Karpas-422 (cell line): ENCODE data around the gene TECTA. TPM values are rescaled to one million over a fixed set of nuclear protein-coding genes. Genes with fewer than 3 reads are reported as not detected.
A peak's percentile ranks its signal among the peaks of the same experiment; 100 is the strongest.

Experiments
- DNase-seq: peaks from one replicate; pipeline ENCODE4 v3.0.0-alpha.2; 2015
- H2AFZ ChIP-seq: fragments of 200-600 bp; sonication (generic); 2 replicates; pipeline ENCODE4 v1.6.1; 2014; ENCODE audit warnings: antibody characterized with exemption, low read length, mixed read lengths
- H3K27ac ChIP-seq: fragments of 200-600 bp; sonication (generic); 2 replicates; pipeline ENCODE4 v1.5.1; 2014; ENCODE audit warnings: mild to moderate bottlenecking, low read length, moderate library complexity
- H3K27me3 ChIP-seq: fragments of 200-600 bp; sonication (generic); 2 replicates; pipeline ENCODE4 v1.6.1; 2014; ENCODE audit warnings: low read length, mixed read lengths
- H3K36me3 ChIP-seq: fragments of 200-600 bp; sonication (generic); 2 replicates; pipeline ENCODE4 v1.6.1; 2014; ENCODE audit warnings: low read length, mixed read lengths; ENCODE audit not compliant: insufficient read depth
- H3K4me1 ChIP-seq: fragments of 200-600 bp; sonication (generic); 2 replicates; pipeline ENCODE4 v1.6.1; 2014; ENCODE audit warnings: mild to moderate bottlenecking, low read length, mixed read lengths
- H3K4me2 ChIP-seq: fragments of 200-600 bp; sonication (generic); 2 replicates; pipeline ENCODE4 v1.6.1; 2014; ENCODE audit warnings: low read length, low read depth, mild to moderate bottlenecking; ENCODE audit not compliant: poor library complexity, severe bottlenecking
- H3K4me3 ChIP-seq: fragments of 200-600 bp; sonication (generic); 2 replicates; pipeline ENCODE4 v1.5.1; 2014; ENCODE audit warnings: mild to moderate bottlenecking, antibody characterized with exemption, low read length, mixed read lengths
- H3K79me2 ChIP-seq: fragments of 200-600 bp; sonication (generic); 2 replicates; pipeline ENCODE4 v1.6.1; 2014; ENCODE audit warnings: mild to moderate bottlenecking, low read length, mixed read lengths
- H3K9ac ChIP-seq: fragments of 200-600 bp; sonication (generic); 2 replicates; pipeline ENCODE4 v1.6.0; 2014; ENCODE audit warnings: low read length
- H3K9me2 ChIP-seq: fragments of 200-600 bp; sonication (generic), shearing (Covaris generic); replicated peaks from 2 replicates; pipeline ENCODE4 v1.6.0; 2014; ENCODE audit warnings: mild to moderate bottlenecking, low read length, moderate library complexity; ENCODE audit not compliant: insufficient read depth
- H3K9me3 ChIP-seq: fragments of 300-700, 200-600 bp; sonication (generic); 2 replicates; pipeline ENCODE4 v1.6.1; 2014; ENCODE audit warnings: low read length, mixed read lengths
- H4K20me1 ChIP-seq: fragments of 200-600 bp; sonication (generic); 2 replicates; pipeline ENCODE4 v1.6.1; 2014; ENCODE audit warnings: mild to moderate bottlenecking, antibody characterized with exemption, low read length, low read depth; ENCODE audit not compliant: insufficient read depth
- total RNA-seq: library from RNA; depleted of rRNA; stranded (reverse); fragments of >200 nt; shearing (Covaris generic); gene quantifications from 2 replicates; pipeline ENCODE4 v1.2.3, GENCODE V29; 2014; ENCODE audit warnings: low replicate concordance

TECTA gene
- total RNA-seq, 1 experiment from 2014 or later: not detected

DNA sequence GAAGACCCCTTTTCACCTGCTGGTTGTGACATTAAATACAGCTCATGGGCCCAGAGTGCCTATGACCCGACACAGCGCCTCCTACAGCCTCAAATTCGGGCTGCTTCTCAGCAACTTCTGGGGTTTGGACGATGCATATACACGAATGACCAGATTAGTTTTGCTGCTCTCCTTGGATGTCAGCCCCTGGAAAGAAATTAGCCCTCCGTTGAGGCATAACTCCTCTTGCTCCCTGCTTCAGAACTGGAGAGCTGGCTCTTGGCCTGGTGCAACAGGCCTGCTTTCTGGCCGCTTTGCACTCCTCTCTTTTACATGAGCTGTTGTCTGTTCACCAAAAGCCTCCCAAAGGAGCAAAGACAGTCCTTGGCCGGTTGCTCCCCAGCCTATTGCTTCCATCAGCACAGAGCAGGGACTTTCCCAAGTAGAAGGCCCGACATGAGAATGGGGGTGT, 3.3 kb downstream of the TECTA start:
- Histone ChIP-seq H2AFZ (no peak overlapping the region), H3K36me3 (no peaks in the 10 kb centered on the region), H3K79me2 (no peaks in the 10 kb centered on the region), H3K9me3 (no peaks in the 10 kb centered on the region), H3K4me2 (no peak overlapping the region), H3K4me3 (no peak overlapping the region), H3K9me2 (no peaks in the 10 kb centered on the region), H3K27ac (no peak overlapping the region), H3K4me1 (no peaks in the 10 kb centered on the region), H3K27me3 (no peaks in the 10 kb centered on the region), H3K9ac (no peak overlapping the region), H4K20me1 (no peaks in the 10 kb centered on the region)
- DNase-seq: peak; percentile 52

DNA sequence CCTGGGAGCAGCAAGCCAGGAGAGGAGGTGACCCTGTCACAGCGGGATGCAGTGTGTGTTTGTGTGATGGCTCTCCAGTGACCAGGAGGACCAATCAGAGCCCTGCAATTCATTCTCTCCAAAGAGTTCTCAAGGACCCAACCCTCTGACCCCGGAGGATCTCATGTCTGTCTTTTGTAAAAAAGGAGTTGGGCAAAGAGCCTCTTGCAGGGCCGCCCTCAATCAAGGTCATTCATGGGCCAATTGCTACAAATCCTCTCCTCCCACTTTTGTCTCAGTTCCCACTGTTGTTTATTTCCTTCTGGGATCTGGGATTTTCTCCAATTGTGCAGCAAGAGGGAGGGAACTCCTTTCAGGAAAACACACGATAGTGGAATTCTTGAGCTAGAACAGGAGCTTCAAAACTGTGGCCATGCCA, 4.0 kb downstream of the TECTA start:
- no peak overlapping the region for H2AFZ ChIP-seq
- H3K9me3 ChIP-seq: no peaks in the 10 kb centered on the region
- no peak overlapping the region for H3K27ac ChIP-seq
- H3K9ac ChIP-seq: no peak overlapping the region
- H3K36me3 ChIP-seq: no peaks in the 10 kb centered on the region
- H3K9me2 ChIP-seq: no peaks in the 10 kb centered on the region
- no peaks in the 10 kb centered on the region for H4K20me1 ChIP-seq
- no peak for DNase-seq
- H3K4me1 ChIP-seq: no peaks in the 10 kb centered on the region
- no peaks in the 10 kb centered on the region for H3K79me2 ChIP-seq
- no peak overlapping the region for H3K4me3 ChIP-seq
- H3K4me2 ChIP-seq: no peak overlapping the region
- no peaks in the 10 kb centered on the region for H3K27me3 ChIP-seq

DNA sequence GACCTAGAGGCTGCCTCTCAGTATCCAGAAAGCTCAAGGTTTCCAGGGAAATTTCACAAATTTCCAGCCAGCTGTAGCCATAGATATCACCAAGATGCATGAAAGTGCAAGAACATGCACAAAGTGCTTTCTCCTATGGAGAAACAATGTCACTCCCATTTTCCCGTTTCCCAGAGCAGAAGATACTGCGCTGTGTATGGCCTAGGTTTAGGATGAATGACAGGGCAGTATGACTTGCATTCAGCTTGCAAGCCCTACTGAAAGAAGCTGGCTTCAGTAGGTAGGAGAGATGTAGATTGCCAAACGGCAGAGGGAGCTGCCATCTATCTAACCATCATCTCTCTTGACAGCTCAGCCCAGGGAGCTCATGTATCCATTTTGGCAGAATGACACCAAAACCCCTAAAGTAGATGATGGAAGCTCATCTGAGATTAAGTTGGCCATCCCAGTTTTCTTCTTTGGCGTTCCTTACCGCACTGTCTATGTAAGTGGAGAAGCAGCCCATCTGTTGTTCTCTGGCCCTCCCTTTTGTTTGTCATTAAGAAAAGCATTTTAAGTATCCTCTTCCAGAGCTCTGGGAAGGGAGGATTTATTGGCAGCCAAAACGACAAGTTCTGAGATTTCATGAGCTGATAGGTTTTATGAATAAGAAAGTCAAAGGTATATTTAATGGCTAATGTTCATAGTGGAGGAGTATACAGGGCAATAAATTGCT, 4.6 kb downstream of the TECTA start:
- H2AFZ ChIP-seq: no peak overlapping the region
- H3K4me3 ChIP-seq: no peak overlapping the region
- no peaks in the 10 kb centered on the region for H3K79me2 ChIP-seq
- H3K4me1 ChIP-seq: no peaks in the 10 kb centered on the region
- no peaks in the 10 kb centered on the region for H3K9me3 ChIP-seq
- no peak overlapping the region for H3K4me2 ChIP-seq
- no peaks in the 10 kb centered on the region for H3K36me3 ChIP-seq
- DNase-seq: peak; percentile 45
- H3K27ac ChIP-seq: no peak overlapping the region
- no peaks in the 10 kb centered on the region for H4K20me1 ChIP-seq
- no peak overlapping the region for H3K9ac ChIP-seq
- no peaks in the 10 kb centered on the region for H3K9me2 ChIP-seq
- H3K27me3 ChIP-seq: no peaks in the 10 kb centered on the region

DNA sequence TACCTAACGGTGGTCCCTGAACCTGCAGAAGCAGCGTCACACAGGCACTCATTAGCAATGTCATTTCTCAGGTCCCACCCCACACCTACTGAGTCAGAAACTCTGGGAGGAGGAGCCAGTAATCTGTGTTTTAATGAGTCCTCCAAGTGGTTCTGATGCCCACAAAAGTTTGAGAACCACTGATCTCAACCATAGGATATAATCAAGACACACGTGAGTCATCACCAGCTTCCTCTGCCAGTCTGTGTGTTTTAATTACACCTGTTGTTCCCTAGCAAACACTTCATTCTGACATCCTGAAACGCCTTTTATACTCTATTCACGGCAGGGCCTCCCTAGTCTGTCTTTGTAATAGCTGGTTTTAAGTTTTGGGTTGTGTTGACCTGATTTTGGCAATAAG, 5.8 kb downstream of the TECTA start:
- no peak overlapping the region for H3K27ac ChIP-seq
- H3K4me2 ChIP-seq: no peak overlapping the region
- H3K9ac ChIP-seq: no peak overlapping the region
- DNase-seq: no peak
- H3K9me3 ChIP-seq: no peaks in the 10 kb centered on the region
- H3K4me1 ChIP-seq: no peaks in the 10 kb centered on the region
- no peaks in the 10 kb centered on the region for H3K79me2 ChIP-seq
- H2AFZ ChIP-seq: no peak overlapping the region
- no peaks in the 10 kb centered on the region for H3K36me3 ChIP-seq
- H4K20me1 ChIP-seq: no peaks in the 10 kb centered on the region
- H3K4me3 ChIP-seq: no peak overlapping the region
- H3K9me2 ChIP-seq: no peaks in the 10 kb centered on the region
- H3K27me3 ChIP-seq: no peaks in the 10 kb centered on the region

DNA sequence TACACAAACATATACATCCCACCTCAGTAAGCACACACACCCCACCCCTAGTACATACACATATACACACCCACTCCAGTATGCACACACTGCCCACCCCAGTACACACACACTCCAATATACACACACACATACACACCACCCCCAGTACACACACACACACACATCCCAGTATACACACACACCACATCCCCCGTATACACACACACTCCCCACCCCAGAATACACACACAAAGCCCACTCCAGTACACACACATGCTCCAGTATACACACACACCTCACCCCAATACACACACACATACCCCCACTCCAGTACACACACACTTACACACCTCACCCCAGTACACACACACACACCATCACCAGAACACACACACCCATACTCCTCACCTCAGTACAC, 7.4 kb downstream of the TECTA start:
- Histone ChIP-seq H3K79me2 (no peaks in the 10 kb centered on the region), H3K4me3 (no peak overlapping the region), H4K20me1 (no peaks in the 10 kb centered on the region), H3K4me2 (no peak overlapping the region), H2AFZ (no peak overlapping the region), H3K9me2 (no peaks in the 10 kb centered on the region), H3K9me3 (no peaks in the 10 kb centered on the region), H3K9ac (no peak overlapping the region), H3K27me3 (no peaks in the 10 kb centered on the region), H3K4me1 (no peaks in the 10 kb centered on the region), H3K27ac (no peak overlapping the region), H3K36me3 (no peaks in the 10 kb centered on the region)
- no peak for DNase-seq

DNA sequence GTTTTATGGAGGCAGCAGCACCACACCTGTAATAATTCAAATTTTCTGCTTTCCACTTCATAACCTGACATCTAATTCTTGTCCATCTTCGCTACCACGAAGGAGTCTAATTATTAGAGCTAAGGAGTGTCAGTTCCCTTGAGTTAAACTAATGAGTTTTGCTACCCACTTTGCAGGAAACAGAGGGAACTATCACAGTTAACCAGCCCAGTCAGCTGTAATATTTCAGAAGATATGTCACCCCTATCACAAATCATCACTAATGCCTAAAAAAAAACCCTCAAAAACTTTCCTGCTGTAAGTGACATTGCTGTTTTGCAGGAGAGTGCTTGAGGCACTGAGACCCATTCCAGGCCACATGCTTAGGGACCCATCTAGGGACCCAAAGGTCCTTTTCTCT, 8.4 kb downstream of the TECTA start:
- H3K4me1 ChIP-seq: no peaks in the 10 kb centered on the region

DNA sequence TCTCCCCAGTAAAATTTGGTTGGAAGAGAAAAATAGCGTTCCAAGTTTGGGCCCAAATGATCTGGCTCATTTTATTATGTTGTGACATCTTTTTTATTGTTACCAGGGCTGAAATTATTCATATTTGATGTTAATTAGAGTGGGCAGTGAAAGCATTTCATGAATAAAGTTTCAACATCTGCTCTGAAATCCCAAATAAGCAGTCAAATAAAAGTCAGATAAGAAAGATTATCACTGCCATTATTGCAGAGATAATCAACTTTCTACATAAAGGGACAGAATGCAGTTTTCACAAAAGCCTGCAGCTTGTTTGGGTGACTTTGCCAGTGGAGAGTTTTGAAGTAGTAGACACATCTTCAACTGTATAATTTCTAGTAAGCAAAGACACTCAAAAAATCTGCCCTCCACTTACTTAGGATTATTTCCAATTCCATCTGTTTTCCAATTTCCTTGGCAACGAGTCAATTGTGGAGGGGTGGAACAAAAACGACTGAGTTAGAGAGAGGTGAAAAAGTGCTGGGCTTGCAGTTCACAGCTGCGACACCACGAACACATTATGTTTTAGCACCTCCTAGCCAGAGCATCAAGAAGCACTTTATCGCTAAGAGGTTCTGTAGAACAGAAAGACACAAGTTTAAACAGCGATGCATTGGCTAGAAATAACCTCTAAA, 9.0 kb downstream of the TECTA start:
- no peak overlapping the region for H2AFZ ChIP-seq
- DNase-seq: no peak
- H4K20me1 ChIP-seq: no peaks in the 10 kb centered on the region
- H3K9ac ChIP-seq: no peak overlapping the region
- H3K27ac ChIP-seq: no peak overlapping the region
- no peaks in the 10 kb centered on the region for H3K9me3 ChIP-seq
- no peak overlapping the region for H3K4me3 ChIP-seq
- H3K4me1 ChIP-seq: no peaks in the 10 kb centered on the region
- H3K9me2 ChIP-seq: no peaks in the 10 kb centered on the region
- H3K79me2 ChIP-seq: no peaks in the 10 kb centered on the region
- H3K27me3 ChIP-seq: no peaks in the 10 kb centered on the region
- H3K36me3 ChIP-seq: no peaks in the 10 kb centered on the region
- no peak overlapping the region for H3K4me2 ChIP-seq

More for the DNA sequence above, 8.4 kb downstream of the TECTA start:
- Histone ChIP-seq H3K27me3 (no peaks in the 10 kb centered on the region), H4K20me1 (no peaks in the 10 kb centered on the region), H3K9me3 (no peaks in the 10 kb centered on the region), H3K27ac (no peak overlapping the region), H3K36me3 (no peaks in the 10 kb centered on the region), H3K9ac (no peak overlapping the region), H2AFZ (no peak overlapping the region), H3K4me3 (no peak overlapping the region), H3K4me2 (no peak overlapping the region), H3K79me2 (no peaks in the 10 kb centered on the region), H3K9me2 (no peaks in the 10 kb centered on the region)
- DNase-seq: no peak

DNA sequence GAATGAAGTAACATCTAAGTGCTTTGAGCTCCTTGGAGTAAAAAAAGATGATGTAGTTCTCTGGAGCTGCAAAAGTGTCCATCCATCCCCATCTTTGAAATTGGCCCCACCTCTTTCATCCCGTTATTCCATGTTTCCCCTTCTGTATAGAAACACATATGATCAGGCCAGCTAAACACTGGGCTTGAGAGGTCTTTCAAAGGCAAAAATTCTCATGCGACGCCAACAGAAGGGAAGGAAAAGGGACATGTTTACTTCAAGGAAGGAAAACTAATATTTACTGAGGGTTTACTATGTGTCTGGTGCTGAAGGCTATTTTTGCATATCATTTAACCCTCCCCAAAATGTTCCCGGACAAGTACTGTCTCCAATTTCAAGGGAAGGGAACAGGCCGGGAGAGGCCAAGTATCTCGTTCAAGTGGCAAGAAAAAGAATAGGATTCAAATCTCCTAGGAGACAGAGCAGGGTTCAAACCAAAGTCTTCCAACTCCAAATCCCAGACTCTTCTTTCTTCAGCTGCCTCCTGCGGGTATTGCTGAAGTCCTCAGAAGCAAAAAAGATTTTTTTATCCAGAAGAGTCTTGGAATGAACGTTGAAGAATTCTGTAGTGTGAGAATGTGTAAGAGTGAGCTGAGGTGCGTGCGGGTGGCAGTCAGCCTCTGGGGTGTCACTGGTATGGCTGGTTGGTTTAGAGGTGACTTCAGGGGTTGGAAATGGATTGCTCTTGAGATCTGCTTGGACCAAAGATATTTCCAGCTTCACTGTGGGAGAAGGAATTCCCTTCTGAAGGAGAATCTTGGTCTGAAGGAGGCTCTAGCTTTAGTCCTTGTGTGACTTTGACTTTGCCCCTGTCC, 10.1 kb downstream of the TECTA start:
- no peak overlapping the region for H3K27ac ChIP-seq
- no peaks in the 10 kb centered on the region for H4K20me1 ChIP-seq
- DNase-seq: no peak
- no peaks in the 10 kb centered on the region for H3K9me2 ChIP-seq
- H3K27me3 ChIP-seq: no peaks in the 10 kb centered on the region
- no peak overlapping the region for H3K9ac ChIP-seq
- no peaks in the 10 kb centered on the region for H3K9me3 ChIP-seq
- H3K36me3 ChIP-seq: no peaks in the 10 kb centered on the region
- no peak overlapping the region for H3K4me3 ChIP-seq
- H3K4me2 ChIP-seq: no peak overlapping the region
- no peak overlapping the region for H2AFZ ChIP-seq
- no peaks in the 10 kb centered on the region for H3K4me1 ChIP-seq
- H3K79me2 ChIP-seq: no peaks in the 10 kb centered on the region
